PC-3 (cell line): Measurements from ENCODE around the gene ATXN7L1. TPM values are rescaled to one million over a fixed set of nuclear protein-coding genes. Genes with fewer than 3 reads are reported as not detected.

Experiments
- ATAC-seq: fragments of 200-7000 bp; cut with Tn5 transposase; 2 replicates; pipeline ENCODE4 v1.9.1; 2020; ENCODE audit warnings: mild to moderate bottlenecking, moderate library complexity
- BruUV-seq: library from RNA; stranded (reverse); fragments of 400-500 nt; replicated peaks from 2 replicates; lab custom pipeline; 2021; lab: Mats Ljungman, UMichigan
- CTCF ChIA-PET: fragments of 300-600 bp; sonication (Branson Sonifier 250); formaldehyde crosslinking; loops from one replicate; lab custom pipeline; 2022; ENCODE audit warnings: antibody characterized with exemption; lab: Charles Lee
- POLR2A ChIA-PET: fragments of 300-600 bp; sonication (Branson Sonifier 250); formaldehyde crosslinking; loops from one replicate; lab custom pipeline; 2022; ENCODE audit warnings: antibody characterized with exemption; ENCODE audit not compliant: unreplicated experiment; lab: Charles Lee
- DNase-seq: peaks from one replicate; pipeline ENCODE4 v3.0.0-alpha.2; 2015
- H2AFZ ChIP-seq: fragments of 300-600 bp; sonication (generic); 2 replicates; pipeline ENCODE4 v1.6.0; 2016; ENCODE audit warnings: antibody characterized with exemption, low read length
- H3F3A ChIP-seq: fragments of 300-600 bp; sonication (generic); one replicate; pipeline ENCODE4 v1.6.0; 2017; ENCODE audit warnings: antibody characterized with exemption, low read length, control low read depth, mild to moderate bottlenecking; ENCODE audit not compliant: unreplicated experiment
- H3K27ac ChIP-seq: fragments of 300-600 bp; sonication (generic); 2 replicates; pipeline ENCODE4 v1.5.1; 2016; ENCODE audit warnings: mild to moderate bottlenecking, low read length
- H3K27me3 ChIP-seq: fragments of 300-600 bp; sonication (generic); 2 replicates; pipeline ENCODE4 v1.6.1; 2016; ENCODE audit warnings: low read length, mixed read lengths
- H3K36me3 ChIP-seq: fragments of 300-600 bp; sonication (generic); 2 replicates; pipeline ENCODE4 v1.6.1; 2016; ENCODE audit warnings: low read depth, mixed run types, low read length, mixed read lengths
- H3K4me1 ChIP-seq: fragments of 300-600 bp; sonication (generic); 2 replicates; pipeline ENCODE4 v1.5.1; 2016; ENCODE audit warnings: low read length; ENCODE audit not compliant: insufficient read depth
- H3K4me2 ChIP-seq: fragments of 300-600 bp; sonication (generic); 2 replicates; pipeline ENCODE4 v1.6.0; 2016; ENCODE audit warnings: low read length
- H3K4me3 ChIP-seq: fragments of 300-600 bp; sonication (generic); 2 replicates; pipeline ENCODE4 v1.5.1; 2016; ENCODE audit warnings: mild to moderate bottlenecking, low read length, mixed read lengths
- H3K79me2 ChIP-seq: fragments of 300-600 bp; sonication (generic); 2 replicates; pipeline ENCODE4 v1.6.1; 2017; ENCODE audit warnings: low read length, mixed read lengths
- H3K9ac ChIP-seq: fragments of 300-600 bp; sonication (generic); 2 replicates; pipeline ENCODE4 v1.6.0; 2016; ENCODE audit warnings: mild to moderate bottlenecking, low read length
- H3K9me2 ChIP-seq: fragments of 300-600 bp; sonication (generic); replicated peaks from 2 replicates; pipeline ENCODE4 v1.6.1; 2016; ENCODE audit warnings: mixed run types, low read length, mixed read lengths
- H3K9me3 ChIP-seq: fragments of 300-600 bp; sonication (generic); 2 replicates; pipeline ENCODE4 v1.6.1; 2016; ENCODE audit warnings: low read length, mixed read lengths
- H4K20me1 ChIP-seq: fragments of 300-600 bp; sonication (generic); 2 replicates; pipeline ENCODE4 v1.6.1; 2016; ENCODE audit warnings: low read length, mixed read lengths
- EZH2 ChIP-seq: fragments of 300-600 bp; sonication (generic); IDR thresholded peaks from one replicate; pipeline ENCODE4 v1.6.1; 2017; ENCODE audit warnings: antibody characterized with exemption, mild to moderate bottlenecking, low read length; ENCODE audit not compliant: unreplicated experiment
- EZH2phosphoT487 ChIP-seq: fragments of 300-600 bp; sonication (generic); IDR thresholded peaks from 2 replicates; pipeline ENCODE4 v1.6.1; 2018; ENCODE audit warnings: mild to moderate bottlenecking, antibody characterized with exemption, low read length, borderline replicate concordance
- intact Hi-C: fragments of 100-400 bp; cut with micrococcal nuclease; formaldehyde crosslinking; loops from 2 replicates; pipeline ENCODE4 v1.9.0; 2023
- total RNA-seq: library from RNA; depleted of rRNA; stranded (reverse); fragments of >200 nt; gene quantifications from 2 replicates; pipeline ENCODE4 v1.2.3, GENCODE V29; 2014
- TF ChIP-seq, protein P1 (sequence below): fragments of 300-600 bp; sonication (generic); conservative IDR thresholded peaks from 2 replicates; pipeline ENCODE4 v1.5.1; 2017; ENCODE audit warnings: antibody characterized with exemption, low read depth, mild to moderate bottlenecking, low read length

Gene ATXN7L1
- total RNA-seq, 1 experiment from 2014 or later, result 16.0 TPM

DNA sequence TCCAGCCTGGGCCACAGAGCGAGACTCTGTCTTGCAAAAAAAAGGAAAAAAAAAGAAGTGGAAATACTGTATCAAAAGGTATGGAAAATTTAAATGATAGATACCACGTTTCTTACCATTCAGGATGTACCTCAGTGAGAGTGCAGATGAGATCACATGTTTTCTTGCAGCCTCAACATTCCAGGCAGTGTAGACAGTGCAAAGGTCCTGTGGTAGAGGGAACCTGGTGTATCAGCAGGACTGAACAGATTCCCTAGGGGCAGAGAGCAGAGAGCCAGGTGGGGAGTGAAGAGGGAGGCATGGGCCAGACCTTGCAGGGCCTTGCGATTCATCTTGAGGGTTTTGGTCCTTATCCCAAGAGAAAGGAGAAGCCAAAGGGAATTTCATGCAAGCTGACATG, 17.7 kb upstream of the ATXN7L1 start:
- H4K20me1 ChIP-seq, result no peaks in the 10 kb centered on the region
- TF ChIP-seq EZH2phosphoT487 (no peak), EZH2 (no peak)
- TF ChIP-seq, protein P1, sequence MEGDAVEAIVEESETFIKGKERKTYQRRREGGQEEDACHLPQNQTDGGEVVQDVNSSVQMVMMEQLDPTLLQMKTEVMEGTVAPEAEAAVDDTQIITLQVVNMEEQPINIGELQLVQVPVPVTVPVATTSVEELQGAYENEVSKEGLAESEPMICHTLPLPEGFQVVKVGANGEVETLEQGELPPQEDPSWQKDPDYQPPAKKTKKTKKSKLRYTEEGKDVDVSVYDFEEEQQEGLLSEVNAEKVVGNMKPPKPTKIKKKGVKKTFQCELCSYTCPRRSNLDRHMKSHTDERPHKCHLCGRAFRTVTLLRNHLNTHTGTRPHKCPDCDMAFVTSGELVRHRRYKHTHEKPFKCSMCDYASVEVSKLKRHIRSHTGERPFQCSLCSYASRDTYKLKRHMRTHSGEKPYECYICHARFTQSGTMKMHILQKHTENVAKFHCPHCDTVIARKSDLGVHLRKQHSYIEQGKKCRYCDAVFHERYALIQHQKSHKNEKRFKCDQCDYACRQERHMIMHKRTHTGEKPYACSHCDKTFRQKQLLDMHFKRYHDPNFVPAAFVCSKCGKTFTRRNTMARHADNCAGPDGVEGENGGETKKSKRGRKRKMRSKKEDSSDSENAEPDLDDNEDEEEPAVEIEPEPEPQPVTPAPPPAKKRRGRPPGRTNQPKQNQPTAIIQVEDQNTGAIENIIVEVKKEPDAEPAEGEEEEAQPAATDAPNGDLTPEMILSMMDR, result no peak
- H3K9me2 ChIP-seq, result no peaks in the 10 kb centered on the region
- ChIA-PET CTCF (no interaction called here), POLR2A (no interaction called here)
- H3K9ac ChIP-seq, result no peak overlapping the region
- DNase-seq (no peak), ATAC-seq (no peak)
- intact Hi-C loops, result no loop called here
- no peaks in the 10 kb centered on the region for H3K9me3 ChIP-seq
- no peaks in the 10 kb centered on the region for H3F3A ChIP-seq
- no peaks in the 10 kb centered on the region for H3K36me3 ChIP-seq
- 0 out of 2 replicates have a peak, but pooled peaks cover 4% of the 10 kb centered on the region for H3K4me1 ChIP-seq
- no peak overlapping the region for H2AFZ ChIP-seq
- H3K27me3 ChIP-seq, result no peaks in the 10 kb centered on the region
- no peak overlapping the region for H3K27ac ChIP-seq
- H3K4me2 ChIP-seq, result no peak overlapping the region
- no TSS peak for BruUV-seq
- no peaks in the 10 kb centered on the region for H3K79me2 ChIP-seq
- H3K4me3 ChIP-seq, result no peak overlapping the region

DNA sequence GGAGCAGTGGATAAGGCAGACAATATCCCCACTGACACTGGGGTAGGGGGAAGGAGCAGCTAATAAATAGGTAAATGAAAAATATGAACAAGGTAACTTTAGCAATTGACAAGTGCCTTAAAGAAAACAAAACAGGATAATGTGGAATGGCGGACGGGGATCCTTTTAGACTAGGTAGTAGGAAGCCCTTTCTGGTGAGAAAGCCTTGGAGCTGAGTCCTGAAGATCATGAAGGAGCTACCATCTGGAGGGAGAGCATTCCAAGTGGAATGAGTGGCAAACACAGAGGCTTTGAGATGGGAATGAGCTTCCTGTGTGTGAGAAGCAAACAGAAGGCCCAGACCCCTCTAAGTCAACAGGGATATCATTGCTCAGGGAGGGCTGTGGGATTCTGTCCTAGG, 16.0 kb upstream of the ATXN7L1 start:
- DNase-seq (no peak), ATAC-seq (no peak)
- Histone ChIP-seq H3F3A (no peaks in the 10 kb centered on the region), H3K4me2 (no peak overlapping the region), H4K20me1 (no peaks in the 10 kb centered on the region), H3K27ac (no peak overlapping the region), H3K4me3 (no peak overlapping the region), H3K36me3 (no peaks in the 10 kb centered on the region), H3K79me2 (no peaks in the 10 kb centered on the region), H3K9me2 (no peaks in the 10 kb centered on the region), H2AFZ (no peak overlapping the region), H3K9ac (no peak overlapping the region), H3K4me1 (0 out of 2 replicates have a peak, but pooled peaks cover 4% of the 10 kb centered on the region), H3K27me3 (no peaks in the 10 kb centered on the region), H3K9me3 (no peaks in the 10 kb centered on the region)
- intact Hi-C loops, result no loop called here
- ChIA-PET POLR2A (no interaction called here), CTCF (no interaction called here)
- TF ChIP-seq EZH2 (no peak), EZH2phosphoT487 (no peak)
- TF ChIP-seq, protein P1, result no peak
- no TSS peak for BruUV-seq

DNA sequence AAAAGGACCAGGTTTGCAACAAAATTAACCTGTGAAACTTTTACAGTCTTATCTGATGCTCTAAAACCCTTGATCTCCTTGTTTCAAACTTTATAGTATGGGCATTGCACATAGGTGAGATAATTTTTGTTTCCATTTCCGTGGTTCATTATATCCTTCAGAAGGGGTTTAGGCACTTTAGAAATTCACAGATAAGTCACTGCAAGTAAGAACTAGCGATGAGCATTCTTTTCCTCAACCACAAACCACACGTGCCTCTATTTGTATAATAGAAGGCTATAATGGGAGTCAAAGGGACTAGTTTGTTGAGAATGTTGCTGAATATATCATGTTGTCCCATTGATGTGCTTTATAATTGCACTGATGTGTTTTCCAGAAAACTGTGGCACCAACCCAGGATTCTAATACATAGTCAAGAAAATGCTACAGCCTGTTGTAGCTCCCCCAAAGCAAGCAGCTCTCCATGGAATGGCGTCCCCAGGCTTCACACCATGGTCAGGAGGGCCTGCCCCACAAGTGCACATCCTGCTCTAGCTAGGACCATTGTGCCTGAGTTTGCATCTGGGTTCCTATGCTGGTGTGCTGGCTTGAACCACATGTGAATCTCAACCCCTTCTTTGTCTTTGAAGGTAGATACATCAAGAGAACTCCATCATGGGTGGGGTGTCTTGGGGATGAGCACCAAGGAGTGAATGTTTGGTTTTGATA, 14.0 kb upstream of the ATXN7L1 start:
- Histone ChIP-seq H3K27ac (no peak overlapping the region), H3K79me2 (0 out of 2 replicates have a peak, but pooled peaks cover 4% of the 10 kb centered on the region), H3K36me3 (no peaks in the 10 kb centered on the region), H3K9me3 (no peaks in the 10 kb centered on the region), H4K20me1 (no peaks in the 10 kb centered on the region), H3K4me3 (no peak overlapping the region), H3K4me1 (no peaks in the 10 kb centered on the region), H3K4me2 (no peak overlapping the region), H2AFZ (no peak overlapping the region), H3K9ac (no peak overlapping the region), H3K9me2 (no peaks in the 10 kb centered on the region), H3F3A (no peaks in the 10 kb centered on the region), H3K27me3 (no peaks in the 10 kb centered on the region)
- TF ChIP-seq EZH2 (no peak), EZH2phosphoT487 (no peak)
- TF ChIP-seq, protein P1, result no peak
- ChIA-PET CTCF (no interaction called here), POLR2A (no interaction called here)
- DNase-seq (no peak), ATAC-seq (no peak)
- BruUV-seq, result no TSS peak
- intact Hi-C loops, result no loop called here
